ENCODE measurements around the gene DNAJB13.

DNAJB13 gene

DNA sequence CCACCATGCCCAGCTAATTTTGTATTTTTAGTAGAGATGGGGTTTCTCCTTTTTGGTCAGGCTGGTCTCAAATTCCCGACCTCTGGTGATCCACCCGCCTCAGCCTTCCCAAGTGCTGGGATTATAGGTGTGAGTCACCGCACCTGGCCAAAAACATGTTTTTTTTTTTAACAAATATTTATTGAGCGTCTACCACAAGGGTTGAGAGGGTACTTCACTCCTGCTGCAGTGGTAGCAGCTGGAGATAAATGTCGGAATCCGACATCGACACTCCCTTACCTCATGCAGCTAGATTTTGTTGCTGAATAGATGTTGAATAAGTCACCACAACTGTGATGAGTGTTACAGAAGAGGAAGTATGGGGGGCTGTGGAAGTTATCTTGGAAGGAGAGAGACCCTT is 971 bp downstream of the DNAJB13 start:
- no peak for TF ChIP-seq CTCF (IDR thresholded peaks at IDR 0.05; ENCODE audit: extremely low read depth, missing control alignments)
- no peak for DNase-seq (ENCODE audit: low spot score)

GRCh38 chr11:73956876-73957653 is 6.2 kb downstream of the DNAJB13 start:
- DNase-seq (ENCODE audit: low spot score) = no peak
- no peak for TF ChIP-seq CTCF (IDR thresholded peaks at IDR 0.05; ENCODE audit: extremely low read depth, missing control alignments)

- no peak for DNase-seq (ENCODE audit: low spot score)
- TF ChIP-seq CTCF (IDR thresholded peaks at IDR 0.05; ENCODE audit: extremely low read depth, missing control alignments) = no peak
Measured at GRCh38 chr11:73957654-73958361, 7.0 kb downstream of the DNAJB13 start.

DNA sequence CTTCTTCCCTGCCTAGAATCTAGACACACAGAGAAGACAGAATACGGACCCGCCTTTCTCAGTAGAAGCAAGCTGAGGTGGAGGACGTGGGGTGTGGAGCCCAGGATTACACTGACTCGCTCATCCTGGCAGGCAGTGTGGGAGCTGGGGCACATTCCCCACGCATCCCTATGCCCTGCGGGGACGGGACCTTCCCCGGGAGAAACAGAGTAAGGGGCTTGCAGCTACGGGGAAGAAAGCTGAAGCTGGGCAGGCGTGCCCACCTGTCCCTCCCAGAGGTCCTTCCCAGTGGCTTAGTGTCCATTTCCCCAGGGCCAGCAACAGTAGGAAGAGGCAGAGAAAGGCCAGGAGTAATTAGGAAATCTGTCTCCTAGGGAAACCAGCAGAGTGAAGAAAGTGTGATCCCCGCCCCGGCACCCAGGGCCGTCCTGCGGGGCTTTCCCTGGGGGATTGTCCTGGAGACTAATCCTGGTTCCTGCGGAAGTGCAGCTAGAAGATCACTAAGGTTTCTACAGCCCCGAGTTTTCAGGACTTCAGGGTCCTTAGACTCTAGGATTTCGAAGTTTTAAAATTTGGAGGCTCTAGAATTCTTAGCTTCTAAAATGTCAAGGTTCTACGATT is 7.8 kb downstream of the DNAJB13 start:
- DNase-seq (ENCODE audit: low spot score) = no peak
- no peak for TF ChIP-seq CTCF (IDR thresholded peaks at IDR 0.05; ENCODE audit: extremely low read depth, missing control alignments)

DNA sequence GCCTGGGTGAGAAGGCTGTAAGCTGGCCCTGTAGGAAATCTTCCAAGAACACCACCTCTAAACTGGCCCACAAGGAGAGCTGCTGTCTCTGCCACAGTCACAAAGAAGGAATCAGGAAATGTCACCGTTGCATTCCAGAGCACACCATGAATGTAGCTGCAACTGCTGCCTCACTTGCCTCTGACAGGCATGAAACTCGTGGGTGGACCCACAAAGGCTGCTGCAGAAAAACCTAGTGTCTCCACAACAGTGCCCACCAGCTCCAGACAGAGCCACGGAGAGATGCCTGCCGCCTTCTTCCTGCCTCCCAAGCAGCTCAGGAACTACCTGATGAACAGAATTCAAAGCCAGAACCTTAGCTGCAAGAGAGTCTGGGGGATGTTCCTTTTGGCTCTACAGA is 10.5 kb downstream of the DNAJB13 start:
- no peak for DNase-seq (ENCODE audit: low spot score)
- TF ChIP-seq CTCF (IDR thresholded peaks at IDR 0.05; ENCODE audit: extremely low read depth, missing control alignments) = no peak

DNA sequence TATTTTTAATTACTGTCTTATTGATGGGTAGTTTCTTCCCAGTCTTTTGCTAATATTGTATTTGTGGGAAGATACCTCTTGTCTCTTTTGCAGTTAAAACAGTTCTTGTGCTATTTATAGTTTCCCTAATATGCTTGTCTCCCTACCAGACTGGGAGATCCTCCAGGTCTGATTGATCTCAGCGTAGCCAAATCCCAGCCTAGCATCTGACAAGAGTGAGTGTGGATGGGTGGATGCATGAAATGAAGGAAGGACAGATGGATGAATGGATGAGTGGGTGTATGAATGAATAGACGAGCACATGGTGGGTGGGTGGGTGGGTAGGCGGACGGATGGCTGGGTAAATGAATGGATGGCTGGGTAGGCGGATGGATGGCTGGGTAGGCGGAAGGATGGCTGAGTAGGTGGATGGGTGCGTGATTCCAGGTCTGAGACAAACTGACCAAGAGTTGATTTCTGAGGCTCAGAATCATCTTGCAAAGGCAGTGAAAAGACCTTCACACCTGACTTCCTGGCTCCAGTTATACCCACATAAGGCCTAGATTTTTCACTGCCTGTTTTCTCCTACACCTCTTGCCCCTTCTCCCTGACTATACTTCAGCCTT is 11.4 kb downstream of the DNAJB13 start:
- TF ChIP-seq CTCF (IDR thresholded peaks at IDR 0.05; ENCODE audit: extremely low read depth, missing control alignments) = no peak
- no peak for DNase-seq (ENCODE audit: low spot score)

DNA sequence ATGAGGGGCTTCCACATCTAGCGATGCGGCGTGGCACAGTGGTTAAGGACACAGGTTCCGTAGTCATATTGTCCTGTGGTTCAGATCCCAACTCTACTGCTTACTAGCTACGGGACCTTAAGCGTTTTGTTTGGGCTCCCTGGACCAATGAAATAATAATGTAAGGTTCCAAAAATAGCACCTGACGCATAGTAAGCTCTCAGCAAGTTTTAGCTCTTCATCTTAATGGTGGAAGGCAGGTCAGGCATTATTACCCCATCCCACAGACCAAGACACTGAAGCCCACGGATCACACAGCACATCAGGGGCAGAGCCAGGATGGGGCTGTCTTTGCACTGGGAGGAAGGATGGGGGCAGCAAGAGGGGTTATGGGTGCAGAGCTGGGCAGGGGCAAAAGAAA is 13.0 kb downstream of the DNAJB13 start:
- no peak for DNase-seq (ENCODE audit: low spot score)
- TF ChIP-seq CTCF (IDR thresholded peaks at IDR 0.05; ENCODE audit: extremely low read depth, missing control alignments) = no peak

Measured in GM20000 (cell line).